Measurements from ENCODE around the gene NRN1.

NRN1 gene

DNA sequence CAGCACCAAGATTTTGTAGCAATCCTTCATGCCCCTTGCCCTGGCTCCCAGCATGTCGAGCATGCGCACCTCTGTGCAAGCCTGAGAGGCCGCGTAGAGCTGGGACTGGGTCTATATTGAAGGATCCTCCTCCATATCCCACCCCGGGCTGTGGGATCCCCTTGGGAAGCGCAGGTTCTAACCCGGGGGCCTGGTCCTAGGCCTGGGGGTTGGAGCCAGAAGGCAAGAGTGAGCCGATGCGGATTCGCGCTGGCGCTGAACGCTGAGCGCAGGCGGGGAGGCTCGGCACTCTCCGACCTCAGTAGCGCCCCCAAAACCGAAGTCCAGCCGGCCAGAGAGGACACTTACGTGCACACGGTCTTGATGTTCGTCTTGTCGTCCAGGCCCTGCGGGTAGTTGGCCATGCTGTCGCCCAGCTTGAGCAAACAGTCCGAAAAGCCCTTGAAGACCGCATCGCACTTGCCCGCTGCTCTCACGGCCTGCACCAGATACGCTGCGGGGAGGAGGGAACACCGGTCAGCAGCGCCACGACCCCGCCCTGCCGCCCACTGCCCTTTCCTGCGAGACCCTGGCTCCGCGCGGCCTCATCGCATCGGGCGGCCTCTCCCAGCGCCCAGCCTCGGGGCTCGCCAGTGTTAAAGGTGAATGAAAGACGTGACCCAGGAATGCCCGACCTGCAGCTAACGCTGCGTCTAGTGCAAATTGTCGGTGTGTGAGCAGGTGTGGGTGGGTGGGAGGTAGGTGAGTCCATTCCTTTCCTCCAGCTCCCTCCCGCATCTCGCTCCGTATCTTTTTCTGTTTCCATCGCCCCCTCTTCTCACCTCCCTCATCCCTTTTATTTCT, 4.5 kb downstream of the NRN1 start:
- no peak for TF ChIP-seq CEBPB (IDR thresholded peaks at IDR 0.05)
- TF ChIP-seq ZBTB7A (IDR thresholded peaks at IDR 0.05; ENCODE audit: low read depth): no peak
- no peak for TF ChIP-seq CREB1 (IDR thresholded peaks at IDR 0.05; ENCODE audit: low read depth)
- TF ChIP-seq, protein P1, sequence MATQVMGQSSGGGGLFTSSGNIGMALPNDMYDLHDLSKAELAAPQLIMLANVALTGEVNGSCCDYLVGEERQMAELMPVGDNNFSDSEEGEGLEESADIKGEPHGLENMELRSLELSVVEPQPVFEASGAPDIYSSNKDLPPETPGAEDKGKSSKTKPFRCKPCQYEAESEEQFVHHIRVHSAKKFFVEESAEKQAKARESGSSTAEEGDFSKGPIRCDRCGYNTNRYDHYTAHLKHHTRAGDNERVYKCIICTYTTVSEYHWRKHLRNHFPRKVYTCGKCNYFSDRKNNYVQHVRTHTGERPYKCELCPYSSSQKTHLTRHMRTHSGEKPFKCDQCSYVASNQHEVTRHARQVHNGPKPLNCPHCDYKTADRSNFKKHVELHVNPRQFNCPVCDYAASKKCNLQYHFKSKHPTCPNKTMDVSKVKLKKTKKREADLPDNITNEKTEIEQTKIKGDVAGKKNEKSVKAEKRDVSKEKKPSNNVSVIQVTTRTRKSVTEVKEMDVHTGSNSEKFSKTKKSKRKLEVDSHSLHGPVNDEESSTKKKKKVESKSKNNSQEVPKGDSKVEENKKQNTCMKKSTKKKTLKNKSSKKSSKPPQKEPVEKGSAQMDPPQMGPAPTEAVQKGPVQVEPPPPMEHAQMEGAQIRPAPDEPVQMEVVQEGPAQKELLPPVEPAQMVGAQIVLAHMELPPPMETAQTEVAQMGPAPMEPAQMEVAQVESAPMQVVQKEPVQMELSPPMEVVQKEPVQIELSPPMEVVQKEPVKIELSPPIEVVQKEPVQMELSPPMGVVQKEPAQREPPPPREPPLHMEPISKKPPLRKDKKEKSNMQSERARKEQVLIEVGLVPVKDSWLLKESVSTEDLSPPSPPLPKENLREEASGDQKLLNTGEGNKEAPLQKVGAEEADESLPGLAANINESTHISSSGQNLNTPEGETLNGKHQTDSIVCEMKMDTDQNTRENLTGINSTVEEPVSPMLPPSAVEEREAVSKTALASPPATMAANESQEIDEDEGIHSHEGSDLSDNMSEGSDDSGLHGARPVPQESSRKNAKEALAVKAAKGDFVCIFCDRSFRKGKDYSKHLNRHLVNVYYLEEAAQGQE (IDR thresholded peaks at IDR 0.05; ENCODE audit: low read depth): no peak

DNA sequence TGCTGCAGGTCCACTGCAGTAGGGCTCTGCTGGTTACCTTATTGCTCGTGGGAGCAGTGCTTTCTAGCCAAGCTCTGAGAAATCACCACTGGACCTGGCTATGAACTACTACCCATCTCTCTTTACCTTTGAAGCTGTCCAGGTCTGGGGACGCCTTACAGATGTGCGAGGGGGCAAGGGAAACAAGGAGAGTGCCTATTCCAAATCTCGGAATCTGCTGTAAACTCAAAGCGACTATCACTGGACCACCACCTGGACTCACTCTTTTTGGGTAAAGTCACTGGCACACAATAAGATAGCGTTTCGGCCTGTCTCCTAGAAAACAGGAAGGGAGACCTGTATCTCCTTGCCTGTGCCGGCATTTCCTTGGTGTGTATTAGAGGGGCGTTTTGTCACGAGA, 5.3 kb downstream of the NRN1 start:
- no peak for TF ChIP-seq CREB1 (IDR thresholded peaks at IDR 0.05; ENCODE audit: low read depth)
- TF ChIP-seq RAD21 (IDR thresholded peaks at IDR 0.05; ENCODE audit: low read depth): no peak
- no peak for TF ChIP-seq FOXM1 (IDR thresholded peaks at IDR 0.05; ENCODE audit: borderline replicate concordance, low read depth)
- no peak for TF ChIP-seq ZBTB7A (IDR thresholded peaks at IDR 0.05; ENCODE audit: low read depth)
- TF ChIP-seq, protein P1 (IDR thresholded peaks at IDR 0.05; ENCODE audit: low read depth): no peak

DNA sequence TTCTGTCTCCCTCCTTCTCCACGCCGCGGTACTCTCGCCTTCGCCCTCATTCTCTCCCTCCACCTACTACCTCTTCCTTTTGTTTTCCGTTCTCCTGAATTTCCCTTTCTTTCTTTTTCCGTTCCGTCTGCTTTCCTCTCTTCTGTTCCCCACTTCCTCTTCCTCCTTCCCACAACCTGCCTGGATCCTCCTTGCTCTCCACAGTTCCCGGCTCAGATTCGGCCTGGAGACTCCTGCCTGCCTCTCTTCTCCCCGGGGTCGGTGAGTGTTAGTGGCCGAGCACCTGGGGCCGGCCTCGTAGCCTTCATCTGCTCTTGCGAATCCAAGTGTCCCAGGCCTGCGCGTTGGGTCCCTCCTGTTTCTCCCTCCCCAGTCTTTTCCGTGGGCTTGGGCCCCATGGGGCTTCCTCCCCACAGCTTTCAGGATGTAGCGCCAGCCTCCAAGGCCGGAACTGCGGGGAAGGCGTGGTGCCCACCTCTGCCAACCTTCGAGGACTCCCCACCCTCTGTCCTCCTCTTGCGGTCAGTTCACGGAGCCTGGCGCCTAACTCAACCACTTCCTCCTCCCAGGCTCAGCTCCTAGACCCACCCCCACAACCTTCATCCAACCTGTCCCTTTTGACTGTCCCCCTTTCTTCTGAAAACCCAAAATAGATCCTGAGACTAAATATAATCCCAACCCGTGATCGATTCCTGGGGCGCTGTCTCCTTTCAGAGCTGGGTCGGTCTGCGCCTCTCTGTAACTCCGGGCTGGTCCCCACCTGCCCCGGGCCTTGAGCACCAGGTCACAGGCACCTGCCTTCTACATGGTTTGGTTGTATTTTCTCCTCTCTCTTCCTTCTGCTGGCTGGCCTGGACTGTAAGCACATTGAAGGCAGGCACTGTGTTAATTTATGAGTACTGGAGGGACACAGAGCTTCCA, 6.8 kb downstream of the NRN1 start:
- TF ChIP-seq FOXM1 (IDR thresholded peaks at IDR 0.05; ENCODE audit: borderline replicate concordance, low read depth): no peak
- TF ChIP-seq CEBPB (IDR thresholded peaks at IDR 0.05): no peak
- TF ChIP-seq, protein P1 (IDR thresholded peaks at IDR 0.05; ENCODE audit: low read depth): no peak
- TF ChIP-seq EGR1 (IDR thresholded peaks at IDR 0.05): no peak
- TF ChIP-seq, protein P2, sequence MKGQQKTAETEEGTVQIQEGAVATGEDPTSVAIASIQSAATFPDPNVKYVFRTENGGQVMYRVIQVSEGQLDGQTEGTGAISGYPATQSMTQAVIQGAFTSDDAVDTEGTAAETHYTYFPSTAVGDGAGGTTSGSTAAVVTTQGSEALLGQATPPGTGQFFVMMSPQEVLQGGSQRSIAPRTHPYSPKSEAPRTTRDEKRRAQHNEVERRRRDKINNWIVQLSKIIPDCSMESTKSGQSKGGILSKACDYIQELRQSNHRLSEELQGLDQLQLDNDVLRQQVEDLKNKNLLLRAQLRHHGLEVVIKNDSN (IDR thresholded peaks at IDR 0.05): no peak
- TF ChIP-seq RAD21 (IDR thresholded peaks at IDR 0.05; ENCODE audit: low read depth): no peak
- no peak for TF ChIP-seq NFIC (IDR thresholded peaks at IDR 0.05)

DNA sequence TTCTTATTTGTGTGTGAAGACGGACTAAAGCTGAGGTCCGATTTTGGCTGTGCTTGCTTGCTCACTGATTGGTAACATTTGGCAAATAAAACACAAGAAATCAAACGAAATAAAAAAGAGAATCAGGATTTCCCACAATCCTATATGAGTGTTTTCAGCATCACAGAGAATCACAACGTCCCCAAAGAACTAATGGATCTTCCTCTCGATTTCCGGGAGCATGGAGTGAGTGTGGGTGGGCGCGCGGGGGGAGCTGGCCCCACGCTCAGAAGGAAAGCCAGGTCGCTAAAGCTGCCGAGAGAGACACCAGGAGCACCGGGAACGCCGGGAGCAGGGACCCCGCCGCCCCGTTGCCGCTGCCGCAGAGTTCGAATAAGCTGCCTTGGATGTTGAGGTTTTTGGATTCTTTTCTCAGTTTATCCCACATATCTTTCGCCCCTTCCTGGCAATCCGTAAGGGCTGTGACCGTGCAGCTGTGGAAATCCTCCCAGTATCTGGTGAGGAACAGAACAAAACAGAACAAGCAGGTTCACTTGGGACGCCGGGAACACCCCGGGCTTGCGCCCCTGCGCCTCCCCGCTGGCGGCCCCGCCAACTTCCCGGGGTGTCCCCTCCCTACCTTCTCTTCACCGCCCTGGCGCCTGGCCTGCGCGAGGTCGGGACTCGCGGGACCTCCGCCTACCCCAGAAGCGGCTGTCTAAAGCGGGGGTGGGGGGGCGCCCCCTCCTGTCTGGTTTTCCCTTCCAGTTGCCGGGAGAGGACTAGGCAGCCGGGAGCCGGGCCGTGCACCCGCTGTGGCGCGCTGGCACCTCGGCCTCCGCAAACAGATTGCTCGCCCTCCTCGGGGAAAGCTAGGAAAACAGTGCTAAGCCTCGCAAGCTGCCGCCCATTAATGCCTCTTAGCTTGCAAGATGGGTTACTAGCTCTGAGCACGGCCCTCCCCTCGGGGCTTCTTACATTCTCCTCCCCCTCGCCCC, 7.7 kb downstream of the NRN1 start:
- TF ChIP-seq FOXM1 (IDR thresholded peaks at IDR 0.05; ENCODE audit: borderline replicate concordance, low read depth) (no peak), NFIC (IDR thresholded peaks at IDR 0.05) (no peak), CREB1 (IDR thresholded peaks at IDR 0.05; ENCODE audit: low read depth) (no peak), TAF1 (IDR thresholded peaks at IDR 0.05; ENCODE audit: low read depth) (no peak), EP300 (IDR thresholded peaks at IDR 0.05; ENCODE audit: borderline replicate concordance) (no peak), EGR1 (IDR thresholded peaks at IDR 0.05) (no peak), YY1 (IDR thresholded peaks at IDR 0.05; ENCODE audit: low read depth) (no peak), CEBPB (IDR thresholded peaks at IDR 0.05) (no peak), ZBTB7A (IDR thresholded peaks at IDR 0.05; ENCODE audit: low read depth) (no peak), TCF12 (IDR thresholded peaks at IDR 0.05; ENCODE audit: low read depth) (no peak), TEAD4 (IDR thresholded peaks at IDR 0.05) (no peak), RAD21 (IDR thresholded peaks at IDR 0.05; ENCODE audit: low read depth) (no peak)
- TF ChIP-seq, protein P2 (IDR thresholded peaks at IDR 0.05): no peak
- TF ChIP-seq, protein P1 (IDR thresholded peaks at IDR 0.05; ENCODE audit: low read depth): no peak
- TF ChIP-seq, protein P3, sequence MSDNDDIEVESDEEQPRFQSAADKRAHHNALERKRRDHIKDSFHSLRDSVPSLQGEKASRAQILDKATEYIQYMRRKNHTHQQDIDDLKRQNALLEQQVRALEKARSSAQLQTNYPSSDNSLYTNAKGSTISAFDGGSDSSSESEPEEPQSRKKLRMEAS (IDR thresholded peaks at IDR 0.05): no peak

Data from Ishikawa (cell line).